Measurements from ENCODE around the gene MDH1.
"Not testable (repeated sequence)": the region's sequence is repeated elsewhere in the genome, so short reads cannot be mapped to it uniquely, and the experiment has no call there.

The MDH1 gene

GRCh38 chr2:63589148-63589958, 590 bp downstream of the MDH1 start:
- DNase-seq = peak; percentile 19

- no peak for DNase-seq
Measured at GRCh38 chr2:63590626-63591408, 2.1 kb downstream of the MDH1 start.

GRCh38 chr2:63591566-63592175, 2.9 kb downstream of the MDH1 start:
- DNase-seq = no peak

- DNase-seq = no peak
Measured at GRCh38 chr2:63594660-63595059, 5.9 kb downstream of the MDH1 start.

- no peak for DNase-seq
Measured at GRCh38 chr2:63596401-63596883, 7.7 kb downstream of the MDH1 start.

- no peak for DNase-seq
Measured at GRCh38 chr2:63598981-63599380, 10.2 kb downstream of the MDH1 start.

GRCh38 chr2:63600881-63601460, 12.2 kb downstream of the MDH1 start:
- DNase-seq = no peak

GRCh38 chr2:63604666-63605065, 15.9 kb downstream of the MDH1 start:
- no peak for DNase-seq

GRCh38 chr2:63608865-63609264, 20.1 kb downstream of the MDH1 start:
- not testable (repeated sequence) for DNase-seq

GRCh38 chr2:63610525-63610924, 21.8 kb downstream of the MDH1 start:
- no peak for DNase-seq

- DNase-seq = no peak
Measured at GRCh38 chr2:63613391-63613901, 24.7 kb downstream of the MDH1 start.

- no peak for DNase-seq
Measured at GRCh38 chr2:63614448-63614968, 25.7 kb downstream of the MDH1 start.

- no peak for DNase-seq
Measured at GRCh38 chr2:63614983-63615945, 26.5 kb downstream of the MDH1 start.

GRCh38 chr2:63617366-63617765, 28.6 kb downstream of the MDH1 start:
- no peak for DNase-seq

- no peak for DNase-seq
Measured at GRCh38 chr2:63619328-63619727, 30.6 kb downstream of the MDH1 start.

GRCh38 chr2:63622751-63623150, 34.0 kb downstream of the MDH1 start:
- no peak for DNase-seq

- not testable (repeated sequence) for DNase-seq
Measured at GRCh38 chr2:63623763-63624162, 35.0 kb downstream of the MDH1 start.

- no peak for DNase-seq
Measured at GRCh38 chr2:63627866-63628265, 39.1 kb downstream of the MDH1 start.

- DNase-seq = no peak
Measured at GRCh38 chr2:63628403-63628942, 39.7 kb downstream of the MDH1 start.

GRCh38 chr2:63631501-63631900, 42.7 kb downstream of the MDH1 start:
- DNase-seq = no peak

GRCh38 chr2:63632382-63632781, 43.6 kb downstream of the MDH1 start:
- no peak for DNase-seq
